Astrocyte (in vitro differentiated cells and primary cell): ENCODE measurements around the gene MATN4.

Experiments used
- CTCF ChIP-seq: IDR thresholded peaks from 2 replicates; pipeline ENCODE4 v1.5.1; 2011; ENCODE audit warnings: low read depth, mild to moderate bottlenecking, inconsistent platforms, low read length, moderate library complexity; ENCODE audit not compliant: insufficient read depth
- EZH2 ChIP-seq: IDR thresholded peaks from 2 replicates; pipeline ENCODE4 v1.6.1; 2012; ENCODE audit warnings: mild to moderate bottlenecking, low read length, inconsistent platforms; ENCODE audit not compliant: insufficient read depth

- TF ChIP-seq CTCF = no peak
- no peak for TF ChIP-seq EZH2
These were observed 54.8 kb downstream of the MATN4 start for GRCh38 chr20:45253261-45253660.
